Suprapubic skin (tissue), 2 donors: Measurements from ENCODE around the gene IQGAP2.

Source experiments
- EP300 ChIP-seq: sonication (generic); formaldehyde crosslinking; IDR thresholded peaks from one replicate; pipeline ENCODE4 v1.6.1; 2017; ENCODE audit warnings: antibody characterized with exemption
- POLR2A ChIP-seq, 2 donors: fragments of 450-650 bp; IDR thresholded peaks; one replicate each; pipeline ENCODE4 v1.6.1; 2017; ENCODE audit warnings: antibody characterized with exemption in 2 of 2, mild to moderate bottlenecking in 2 of 2, moderate library complexity in 2 of 2

DNA sequence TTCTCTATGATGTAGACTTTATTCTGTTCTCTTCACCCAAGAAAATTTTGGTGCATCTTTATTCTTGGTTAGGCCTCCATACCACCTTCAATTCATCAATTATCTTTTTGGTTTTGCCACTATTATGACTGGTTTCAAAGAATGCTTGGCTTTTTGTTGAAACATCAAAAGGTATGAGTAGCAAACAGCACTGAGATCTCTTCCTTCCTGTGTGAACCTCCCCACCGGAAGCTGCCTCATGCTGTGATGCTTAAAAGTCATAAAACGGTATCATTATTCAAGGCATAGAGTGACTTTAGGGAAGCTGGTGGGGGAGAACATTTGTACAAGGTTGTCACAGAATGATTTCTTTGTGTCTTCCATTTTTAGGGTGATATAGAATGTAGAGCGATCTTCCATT is 70.6 kb downstream of the IQGAP2 start:
- TF ChIP-seq EP300 (no peak), POLR2A (IDR thresholded peaks at IDR 0.05) (no peak)
